HepG2 (cell line): ENCODE data around the gene NOL4L. TPM values are rescaled to one million over a fixed set of nuclear protein-coding genes. Genes with fewer than 3 reads are reported as not detected.
A peak's percentile ranks its signal among the peaks of the same experiment; 100 is the strongest.

Experiments
- ATAC-seq: fragments of 200-7000 bp; cut with Tn5 transposase; 3 replicates; pipeline ENCODE4 v1.9.1; 2020; ENCODE audit warnings: mild to moderate bottlenecking, moderate library complexity
- BruUV-seq: library from RNA; stranded (reverse); fragments of 400-500 nt; replicated peaks from 2 replicates; lab custom pipeline; 2021; lab: Mats Ljungman, UMichigan
- CTCF ChIA-PET: fragments of 300-600 bp; formaldehyde crosslinking; extraction: SDS; loops from one replicate; lab custom pipeline; 2021; ENCODE audit warnings: low total read pairs, inconsistent platforms, low intra/inter-chr PET ratio; lab: Yijun Ruan, JAX
- POLR2A ChIA-PET: fragments of 350-600 bp; sonication (Branson Sonifier 250); formaldehyde crosslinking; loops from one replicate; lab custom pipeline; 2020; ENCODE audit warnings: antibody characterized with exemption, inconsistent platforms; lab: Yijun Ruan, JAX
- DNase-seq: peaks from one replicate; pipeline ENCODE4 v3.0.0-alpha.2; 2015; ENCODE audit warnings: low spot score
- FAIRE-seq: peaks from 3 replicates; lab custom pipeline; 2011; peaks lifted over from hg19 to GRCh38; lab: Jason Lieb, UNC
- H2AFZ ChIP-seq: one replicate; pipeline ENCODE4 v1.6.1; 2011; ENCODE audit warnings: low read length, inconsistent platforms
- H3K27ac ChIP-seq: fragments of 300-600 bp; 3 replicates; pipeline ENCODE4 v1.8.0; 2011; ENCODE audit warnings: mixed run types, mild to moderate bottlenecking, mixed read lengths, low read length, inconsistent platforms; ENCODE audit not compliant: insufficient read depth; ENCODE audit errors: extremely low read length
- H3K27me3 ChIP-seq, 2 experiments: fragments of 200-600 bp in 1 of 2; 2 replicates in 1 of 2; 3 replicates in 1 of 2; pipeline versions ENCODE4 v1.6.0 to v1.8.0; 2011; ENCODE audit warnings: low read length in 2 of 2, mild to moderate bottlenecking in 2 of 2, moderate library complexity in 2 of 2, inconsistent platforms in 1 of 2; ENCODE audit not compliant: insufficient read depth in 2 of 2, control insufficient read depth in 1 of 2
- H3K36me3 ChIP-seq, 2 experiments: fragments of 200-600 bp in 1 of 2; replicated peaks in 1 of 2; 2 replicates in 1 of 2; 3 replicates in 1 of 2; pipeline versions ENCODE4 v1.5.1 to v1.8.0; 2011; ENCODE audit warnings: low read length in 2 of 2, inconsistent platforms in 1 of 2; ENCODE audit not compliant: insufficient read depth in 2 of 2, control insufficient read depth in 1 of 2
- H3K4me1 ChIP-seq: 2 replicates; pipeline ENCODE4 v1.5.1; 2012; ENCODE audit warnings: low read length, inconsistent platforms; ENCODE audit not compliant: insufficient read depth
- H3K4me2 ChIP-seq: 2 replicates; pipeline ENCODE4 v1.6.0; 2011; ENCODE audit warnings: low read depth, low read length, inconsistent platforms
- H3K4me3 ChIP-seq, 3 experiments: fragments of 200-600 bp in 1 of 3; sonication (generic), shearing (Covaris generic) in 1 of 3; replicated peaks in 1 of 3; 2 replicates each; pipeline ENCODE4 v1.5.1; 2011 to 2016; ENCODE audit warnings: low read length in 3 of 3, inconsistent platforms in 2 of 3, low read depth in 2 of 3, mild to moderate bottlenecking in 2 of 3, control low read depth in 1 of 3, mixed read lengths in 1 of 3; ENCODE audit not compliant: insufficient read depth in 1 of 3
- H3K79me2 ChIP-seq: one replicate; pipeline ENCODE4 v1.6.1; 2011; ENCODE audit warnings: low read length, inconsistent platforms; ENCODE audit not compliant: insufficient read depth
- H3K9ac ChIP-seq: 2 replicates; pipeline ENCODE4 v1.6.0; 2011; ENCODE audit warnings: mild to moderate bottlenecking, low read depth, low read length, inconsistent platforms; ENCODE audit not compliant: insufficient read depth
- H3K9me3 ChIP-seq: 2 replicates; pipeline ENCODE4 v1.5.1; 2012; ENCODE audit warnings: mild to moderate bottlenecking, low read length
- H4K20me1 ChIP-seq: 2 replicates; pipeline ENCODE4 v1.6.0; 2011; ENCODE audit warnings: inconsistent platforms, mild to moderate bottlenecking, low read length, moderate library complexity; ENCODE audit not compliant: insufficient read depth
- ATF7-NPFF ChIP-seq: sonication (generic); formaldehyde crosslinking; IDR thresholded peaks from 2 replicates; pipeline ENCODE4 v1.8.1; 2023; ENCODE audit warnings: mild to moderate bottlenecking, low read depth, missing genetic modification reagents, moderate library complexity
- CBX2 ChIP-seq, 2 experiments: fragments of 200-600 bp in 1 of 2; sonication (generic); formaldehyde crosslinking in 1 of 2; IDR thresholded peaks; 2 replicates each; pipeline versions ENCODE4 v1.7.0 to v1.8.1; 2018 to 2022; ENCODE audit warnings: low read depth in 2 of 2, low read length in 1 of 2, mild to moderate bottlenecking in 1 of 2, missing genetic modification reagents in 1 of 2
- CEBPG ChIP-seq: IDR thresholded peaks from 2 replicates; pipeline ENCODE4 v1.6.1; 2016
- HOXA3 ChIP-seq: sonication (generic); formaldehyde crosslinking; IDR thresholded peaks from 2 replicates; pipeline ENCODE4 v1.5.0; 2020; ENCODE audit warnings: missing genetic modification reagents
- ISL2 ChIP-seq: sonication (generic); formaldehyde crosslinking; IDR thresholded peaks from 2 replicates; pipeline ENCODE4 v1.5.0; 2020; ENCODE audit warnings: missing genetic modification reagents
- NCOR1 ChIP-seq: fragments of 200-600 bp; sonication (generic); IDR thresholded peaks from 2 replicates; pipeline ENCODE4 v1.7.0; 2017; ENCODE audit warnings: antibody characterized with exemption, low read length, borderline replicate concordance
- SYNCRIP ChIP-seq: fragments of 200-400 bp; formaldehyde crosslinking; IDR thresholded peaks from 2 replicates; pipeline ENCODE4 v1.6.1; 2018; ENCODE audit warnings: mild to moderate bottlenecking, low read depth, low read length; ENCODE audit not compliant: insufficient read depth
- TAF15 ChIP-seq: fragments of 200-400 bp; formaldehyde crosslinking; IDR thresholded peaks from one replicate; pipeline ENCODE4 v1.6.1; 2018; ENCODE audit warnings: mild to moderate bottlenecking, low read depth, low read length; ENCODE audit not compliant: poor library complexity, severe bottlenecking
- TARDBP ChIP-seq: sonication (generic); formaldehyde crosslinking; IDR thresholded peaks from 2 replicates; pipeline ENCODE4 v1.8.0; 2022; ENCODE audit warnings: mild to moderate bottlenecking, missing genetic modification reagents
- TBX3 ChIP-seq: fragments of 450-650 bp; IDR thresholded peaks from 2 replicates; pipeline ENCODE4 v1.6.1; 2017; ENCODE audit warnings: antibody characterized with exemption, mild to moderate bottlenecking, inconsistent platforms, borderline replicate concordance
- ZFP36L2 ChIP-seq: sonication (generic); formaldehyde crosslinking; IDR thresholded peaks from 2 replicates; pipeline ENCODE4 v1.4.0; 2020; ENCODE audit warnings: missing genetic modification reagents
- ZFP90 ChIP-seq: sonication (generic); formaldehyde crosslinking; IDR thresholded peaks from 2 replicates; pipeline ENCODE4 v1.8.0; 2022; ENCODE audit warnings: missing genetic modification reagents, mild to moderate bottlenecking, inconsistent platforms, borderline replicate concordance
- ZMAT5 ChIP-seq: sonication (generic); formaldehyde crosslinking; IDR thresholded peaks from 2 replicates; pipeline ENCODE4 v1.5.0; 2020; ENCODE audit warnings: mild to moderate bottlenecking, low read depth, missing genetic modification reagents, borderline replicate concordance
- ZNF720 ChIP-seq: sonication (generic); formaldehyde crosslinking; IDR thresholded peaks from 2 replicates; pipeline ENCODE4 v1.4.0; 2020; ENCODE audit warnings: missing genetic modification reagents
- ZNF746 ChIP-seq: sonication (generic); formaldehyde crosslinking; IDR thresholded peaks from 2 replicates; pipeline ENCODE4 v1.8.0; 2022; ENCODE audit warnings: mild to moderate bottlenecking, missing genetic modification reagents
- whole genome bisulfite sequencing: methylation state at CpG from one replicate; pipeline ENCODE4 v1.1.6; 2017; ENCODE audit warnings: low lambda C conversion rate; 5-methylcytosine and 5-hydroxymethylcytosine counted together
- in situ Hi-C: cut with HindIII; loops from 2 replicates; pipeline ENCODE4 v1.10.0; 2017; ENCODE audit warnings: low pct_unique_long_range_greater_than_20kb; ENCODE audit not compliant: extremely low pct_ligation_motif_present
- intact Hi-C: fragments of 100-400 bp; cut with micrococcal nuclease; formaldehyde crosslinking; loops from one replicate; pipeline ENCODE4 v1.10.0; 2022; ENCODE audit not compliant: unreplicated experiment
- polyA plus RNA-seq, 8 experiments: library from polyadenylated mRNA; depleted of rRNA in 3 of 8; stranded (reverse) in 7 of 8; unstranded in 1 of 8; fragments of >200 nt; fragmentation: Illumina TruSeq in 4 of 8; extraction: Trizol in 4 of 8; gene quantifications; 2 replicates each; pipeline versions ENCODE4 v1.2.1 to v1.2.3, GENCODE V29; 2011 to 2016; ENCODE audit warnings: low read depth in 4 of 8, missing spikeins in 1 of 8, mixed read lengths in 1 of 8; ENCODE audit not compliant: insufficient read depth in 1 of 8
- total RNA-seq, 5 experiments: library from RNA; depleted of rRNA; stranded (reverse); fragments of >200 nt; fragmentation: Illumina TruSeq; extraction: Trizol; gene quantifications; 2 replicates each; pipeline ENCODE4 v1.2.3, GENCODE V29; 2016; ENCODE audit warnings: low read depth in 1 of 5
- TF ChIP-seq, protein P1 (sequence below): IDR thresholded peaks from 2 replicates; pipeline ENCODE4 v1.6.1; 2016; ENCODE audit warnings: missing biosample characterization, missing genetic modification reagents, low read depth
- TF ChIP-seq, protein P2 (sequence below): sonication (generic); formaldehyde crosslinking; IDR thresholded peaks from 2 replicates; pipeline ENCODE4 v1.5.1; 2020; ENCODE audit warnings: missing genetic modification reagents, mild to moderate bottlenecking, borderline replicate concordance

NOL4L gene
- total and polyA plus RNA-seq, 2 of the 13 experiments (the other 11 are each of a cell fraction or from before 2014, with no cell fraction given): 16.6 to 35.4 TPM

DNA sequence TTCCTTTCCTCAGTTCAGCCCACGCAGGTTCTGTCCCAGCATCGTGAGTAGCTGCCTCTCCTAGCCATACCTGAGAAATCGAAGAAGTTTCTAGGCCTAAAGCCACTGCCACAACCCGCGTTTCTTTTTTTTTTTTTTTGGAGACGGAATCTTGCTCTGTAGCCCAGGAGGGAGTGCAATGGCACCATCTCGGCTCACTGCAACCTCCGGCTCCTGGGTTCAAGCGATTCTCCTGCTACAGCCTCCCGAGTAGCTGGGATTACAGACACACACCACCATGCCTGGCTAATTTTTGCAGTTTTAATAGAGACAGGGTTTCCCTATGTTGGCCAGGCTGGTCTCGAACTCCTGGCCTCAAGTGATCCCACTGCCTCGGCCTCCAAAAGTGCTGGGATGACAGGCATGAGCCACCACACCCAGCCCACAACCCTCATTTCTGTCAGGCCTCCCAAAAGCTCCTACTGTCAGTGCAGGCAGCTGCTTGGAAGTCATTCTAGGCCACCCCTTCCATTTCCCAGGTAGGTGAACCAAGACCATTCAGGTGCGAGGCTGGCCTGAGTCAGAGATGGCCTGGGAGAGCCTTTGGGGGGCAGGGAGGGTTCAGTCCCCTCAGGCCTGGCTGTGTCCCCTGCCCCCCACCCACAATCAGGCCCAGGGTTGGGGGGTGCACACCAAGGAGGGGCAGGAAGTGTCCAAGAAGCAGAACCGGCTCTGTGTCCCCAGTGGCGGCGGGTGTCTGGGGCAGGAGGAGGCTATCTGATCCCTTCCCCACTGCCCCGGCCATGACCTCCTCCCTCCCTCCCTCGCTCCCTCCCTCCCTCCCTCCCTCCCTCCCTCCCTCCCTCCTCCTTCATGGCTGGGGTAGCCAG, 47.2 kb downstream of the NOL4L start (continued):
- TF ChIP-seq TAF15 (no peak), TBX3 (no peak)

GRCh38 chr20:32536851-32537656, 48.1 kb downstream of the NOL4L start:
- Histone ChIP-seq H2AFZ (no peak overlapping the region), H3K79me2 (no peaks in the 10 kb centered on the region), H3K27me3 (no peaks in the 10 kb centered on the region), H3K4me3 (peak overlapping the region; percentile 12 to 70 (median 64); a peak in 5 of 6 replicates), H4K20me1 (no peaks in the 10 kb centered on the region), H3K9ac (peak overlapping the region; percentile 6; the same call in 1 of the 2 replicates), H3K4me2 (peak overlapping the region; percentile 82), H3K4me1 (peaks cover 80% of the 10 kb centered on the region), H3K9me3 (no peaks in the 10 kb centered on the region), H3K27ac (peak overlapping the region; percentile 58), H3K36me3 (no peaks in the 10 kb centered on the region)
- intact Hi-C loops (no loop called here), in situ Hi-C loops (no loop called here)
- no peak for FAIRE-seq
- no TSS peak for BruUV-seq
- no peak for ATAC-seq
- DNase-seq: no peak
- ChIA-PET POLR2A (interaction anchor here (0.6 to 10.5 kb wide), 11 partner anchors 7 to 71 kb away, joined by 3 to 197 read pairs (median 7); no protein-coding TSS in a partner anchor), CTCF (no interaction called here)
- 32% methylated on average over 52 of the region's 62 CpGs for WGBS
- no peak for TF ChIP-seq ZMAT5 (CRISPR knock-in tag)
- TF ChIP-seq NCOR1: no peak
- no peak for TF ChIP-seq ISL2 (CRISPR knock-in tag)
- TF ChIP-seq ATF7-NPFF (CRISPR knock-in tag): no peak
- TF ChIP-seq ZFP36L2 (CRISPR knock-in tag): no peak
- TF ChIP-seq CBX2 (IDR thresholded peaks at IDR 0.05; ENCODE audit: low read depth, low read length): no peak
- no peak for TF ChIP-seq CBX2 (CRISPR knock-in tag; IDR thresholded peaks at IDR 0.05; ENCODE audit: low read depth)
- TF ChIP-seq CEBPG (CRISPR knock-in tag): peak; percentile 69
- TF ChIP-seq SYNCRIP: no peak
- no peak for TF ChIP-seq ZNF720
- peak; percentile 43; the same call in 1 of the 2 replicates for TF ChIP-seq TARDBP
- TF ChIP-seq, protein P1, sequence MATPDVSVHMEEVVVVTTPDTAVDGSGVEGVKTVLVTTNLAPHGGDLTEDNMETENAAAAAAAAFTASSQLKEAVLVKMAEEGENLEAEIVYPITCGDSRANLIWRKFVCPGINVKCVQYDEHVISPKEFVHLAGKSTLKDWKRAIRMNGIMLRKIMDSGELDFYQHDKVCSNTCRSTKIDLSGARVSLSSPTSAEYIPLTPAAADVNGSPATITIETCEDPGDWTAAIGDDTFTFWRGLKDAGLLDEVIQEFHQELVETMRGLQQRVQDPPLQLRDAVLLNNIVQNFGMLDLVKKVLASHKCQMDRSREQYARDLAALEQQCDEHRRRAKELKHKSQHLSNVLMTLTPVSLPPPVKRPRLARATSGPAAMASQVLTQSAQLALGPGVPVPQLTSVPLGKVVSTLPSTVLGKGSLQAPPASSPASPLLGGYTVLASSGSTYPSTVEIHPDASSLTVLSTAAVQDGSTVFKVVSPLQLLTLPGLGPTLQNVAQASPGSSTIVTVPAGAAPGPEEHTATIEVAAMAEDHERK (CRISPR knock-in tag): no peak
- TF ChIP-seq ZFP90 (CRISPR knock-in tag): no peak
- no peak for TF ChIP-seq ZNF746 (CRISPR knock-in tag)
- no peak; the same call in 1 of the 2 replicates for TF ChIP-seq HOXA3 (CRISPR knock-in tag)
- TF ChIP-seq, protein P2, sequence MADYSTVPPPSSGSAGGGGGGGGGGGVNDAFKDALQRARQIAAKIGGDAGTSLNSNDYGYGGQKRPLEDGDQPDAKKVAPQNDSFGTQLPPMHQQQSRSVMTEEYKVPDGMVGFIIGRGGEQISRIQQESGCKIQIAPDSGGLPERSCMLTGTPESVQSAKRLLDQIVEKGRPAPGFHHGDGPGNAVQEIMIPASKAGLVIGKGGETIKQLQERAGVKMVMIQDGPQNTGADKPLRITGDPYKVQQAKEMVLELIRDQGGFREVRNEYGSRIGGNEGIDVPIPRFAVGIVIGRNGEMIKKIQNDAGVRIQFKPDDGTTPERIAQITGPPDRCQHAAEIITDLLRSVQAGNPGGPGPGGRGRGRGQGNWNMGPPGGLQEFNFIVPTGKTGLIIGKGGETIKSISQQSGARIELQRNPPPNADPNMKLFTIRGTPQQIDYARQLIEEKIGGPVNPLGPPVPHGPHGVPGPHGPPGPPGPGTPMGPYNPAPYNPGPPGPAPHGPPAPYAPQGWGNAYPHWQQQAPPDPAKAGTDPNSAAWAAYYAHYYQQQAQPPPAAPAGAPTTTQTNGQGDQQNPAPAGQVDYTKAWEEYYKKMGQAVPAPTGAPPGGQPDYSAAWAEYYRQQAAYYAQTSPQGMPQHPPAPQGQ (CRISPR knock-in tag): no peak
